GM12873 (cell line): Measurements from ENCODE around the gene DBX2.

Source experiments
- CTCF ChIP-seq: IDR thresholded peaks from 2 replicates; pipeline ENCODE4 v1.5.1; 2012; ENCODE audit warnings: low read depth, mild to moderate bottlenecking, moderate library complexity, low read length, control low read depth; ENCODE audit not compliant: insufficient read depth; ENCODE audit errors: missing control alignments

DBX2 gene

DNA sequence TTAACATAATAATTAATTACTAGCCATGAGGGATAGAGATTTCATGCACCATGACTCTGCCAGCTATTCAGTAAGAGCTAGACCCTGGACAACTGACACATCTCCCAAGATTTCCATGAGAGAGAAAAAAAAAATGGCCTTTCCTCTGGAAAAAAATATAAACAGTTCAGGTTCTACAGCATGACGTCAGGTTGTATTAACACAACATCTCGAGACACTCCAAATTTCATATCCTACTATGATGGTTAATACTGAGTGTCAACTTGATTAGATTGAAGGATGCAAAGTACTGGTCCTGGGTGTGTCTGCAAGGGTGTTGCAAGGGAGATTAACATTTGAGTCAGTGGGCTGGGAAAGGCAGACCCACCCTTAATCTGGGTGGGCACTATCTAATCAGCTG is 11.1 kb downstream of the DBX2 start:
- no peak for TF ChIP-seq CTCF

DNA sequence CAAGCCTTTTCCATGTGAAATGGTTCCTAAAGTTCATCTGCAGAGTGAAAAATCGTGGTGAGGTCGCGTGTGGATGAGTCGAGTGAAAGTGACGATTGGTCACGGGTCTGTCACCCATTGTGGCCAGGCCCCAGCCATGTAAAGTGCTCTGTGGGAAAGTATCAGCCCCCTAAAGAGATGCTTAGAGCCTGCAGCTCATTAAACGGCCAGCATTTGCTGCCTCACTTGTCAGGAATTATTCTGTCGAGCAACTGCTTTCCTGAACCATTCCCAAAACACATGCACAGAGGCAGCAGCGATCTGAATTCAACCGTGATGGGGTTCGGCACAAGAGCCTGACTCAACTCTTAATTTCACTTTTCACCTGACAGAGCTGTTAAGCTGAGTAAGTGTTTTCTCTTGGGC is 16.0 kb downstream of the DBX2 start:
- no peak for TF ChIP-seq CTCF

DNA sequence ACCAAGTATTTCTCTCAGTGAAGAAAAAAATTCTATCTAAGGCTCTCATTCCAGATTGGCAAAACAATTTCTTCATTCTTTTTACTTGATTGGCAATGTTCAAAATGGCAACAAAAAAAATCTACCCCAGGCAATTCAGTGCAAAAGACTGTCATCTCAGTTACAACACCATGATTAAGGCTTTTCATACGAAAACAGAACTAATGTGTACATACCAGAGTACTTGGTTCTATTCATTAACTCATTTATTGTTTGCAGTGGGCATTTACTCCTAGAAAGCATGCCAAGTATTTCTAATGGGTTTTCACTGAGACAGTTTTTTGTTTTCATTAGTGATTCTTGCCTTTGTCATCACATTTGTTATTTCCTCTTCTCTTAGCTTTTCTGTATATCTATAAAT is 33.0 kb downstream of the DBX2 start:
- no peak for TF ChIP-seq CTCF

GRCh38 chr12:45014396-45014795 is 36.5 kb downstream of the DBX2 start:
- TF ChIP-seq CTCF = no peak

- no peak for TF ChIP-seq CTCF
These were observed 38.1 kb downstream of the DBX2 start for GRCh38 chr12:45012749-45013148.

- TF ChIP-seq CTCF = no peak
These were observed 40.8 kb downstream of the DBX2 start for GRCh38 chr12:45010059-45010458.

DNA sequence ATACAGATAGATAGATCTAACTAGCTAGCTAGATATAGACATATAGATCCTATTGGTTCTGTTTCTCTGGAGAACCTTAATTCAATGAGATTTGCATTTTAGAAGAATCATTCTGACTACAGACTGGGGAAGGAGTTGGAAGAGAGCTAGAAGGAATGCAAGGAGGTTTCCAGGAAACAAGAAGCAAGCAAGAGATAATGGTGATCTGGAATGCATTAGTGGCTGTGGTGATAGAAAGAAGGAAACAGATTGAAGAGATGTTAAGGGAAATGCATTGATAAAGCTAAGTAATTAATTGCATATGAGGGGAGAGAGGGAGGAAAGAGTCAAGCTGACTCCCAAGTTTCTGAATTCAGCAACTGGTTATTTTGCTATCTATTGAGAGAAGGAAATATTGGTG is 42.7 kb downstream of the DBX2 start:
- TF ChIP-seq CTCF = no peak

- no peak for TF ChIP-seq CTCF
These were observed 51.5 kb downstream of the DBX2 start for GRCh38 chr12:44999355-44999754.
